K562 (cell line): Measurements from ENCODE around the gene ZNF860. TPM values are rescaled to one million over a fixed set of nuclear protein-coding genes. Genes with fewer than 3 reads are reported as not detected.

Source experiments
- ATAC-seq: fragments of 200-7000 bp; cut with Tn5 transposase; 3 replicates; pipeline ENCODE4 v1.9.1; 2020; ENCODE audit warnings: moderate library complexity
- BruUV-seq: library from RNA; stranded (reverse); fragments of 400-500 nt; replicated peaks from 2 replicates; lab custom pipeline; 2021; lab: Mats Ljungman, UMichigan
- CTCF ChIA-PET: fragments of 300-600 bp; formaldehyde crosslinking; extraction: SDS; loops from one replicate; lab custom pipeline; 2021; ENCODE audit warnings: low intra/inter-chr PET ratio; lab: Yijun Ruan, JAX
- POLR2A ChIA-PET: fragments of 300-600, 350-650 bp; sonication (Branson Sonifier 250); formaldehyde crosslinking; extraction: SDS; loops from one replicate; lab custom pipeline; 2021; ENCODE audit warnings: antibody characterized with exemption, inconsistent platforms; lab: Yijun Ruan, JAX
- DNase-seq, 4 experiments: peaks; one replicate each; pipeline versions ENCODE4 v3.0.0 to v3.0.0-alpha.2; 2011 to 2018; ENCODE audit warnings: low spot score in 3 of 4, mixed read lengths in 3 of 4; ENCODE audit errors: extremely low read depth in 1 of 4
- FAIRE-seq: peaks from 2 replicates; lab custom pipeline; 2011; peaks lifted over from hg19 to GRCh38; lab: Jason Lieb, UNC
- H2AFZ ChIP-seq: 2 replicates; pipeline ENCODE4 v1.6.0; 2011; ENCODE audit warnings: low read depth, low read length, control low read depth, inconsistent platforms
- H3K27ac ChIP-seq: fragments of 200-600 bp; 3 replicates; pipeline ENCODE4 v1.8.0; 2011; ENCODE audit warnings: low read depth, mild to moderate bottlenecking, control low read depth, inconsistent platforms, low read length, moderate library complexity, mixed read lengths; ENCODE audit errors: extremely low read depth
- H3K27me3 ChIP-seq, 2 experiments: fragments of 300-600 bp in 1 of 2; 2 replicates in 1 of 2; 3 replicates in 1 of 2; pipeline versions ENCODE4 v1.6.0 to v1.8.0; 2011; ENCODE audit warnings: inconsistent platforms in 2 of 2, low read length in 2 of 2, mild to moderate bottlenecking in 1 of 2, mixed read lengths in 1 of 2, moderate library complexity in 1 of 2; ENCODE audit not compliant: control insufficient read depth in 2 of 2, insufficient read depth in 2 of 2
- H3K36me3 ChIP-seq: fragments of 300-600 bp; 3 replicates; pipeline ENCODE4 v1.8.0; 2011; ENCODE audit warnings: mild to moderate bottlenecking, low read length, inconsistent platforms; ENCODE audit not compliant: control insufficient read depth, insufficient read depth
- H3K4me1 ChIP-seq, 2 experiments: fragments of 200-600 bp in 1 of 2; replicated peaks in 1 of 2; 2 replicates in 1 of 2; 3 replicates in 1 of 2; pipeline versions ENCODE4 v1.5.1 to v1.8.0; 2011; ENCODE audit warnings: inconsistent platforms in 2 of 2, low read length in 2 of 2, mild to moderate bottlenecking in 1 of 2, mixed read lengths in 1 of 2, moderate library complexity in 1 of 2; ENCODE audit not compliant: control insufficient read depth in 2 of 2, insufficient read depth in 2 of 2
- H3K4me2 ChIP-seq: 2 replicates; pipeline ENCODE4 v1.6.1; 2011; ENCODE audit warnings: low read length, control low read depth, inconsistent platforms, mixed read lengths; ENCODE audit not compliant: insufficient read depth
- H3K4me3 ChIP-seq: fragments of 200-600 bp; sonication (generic), shearing (Covaris generic); 2 replicates; pipeline ENCODE4 v1.5.1; 2016; ENCODE audit warnings: control low read depth, inconsistent platforms
- H3K79me2 ChIP-seq: fragments of 200-600 bp; 3 replicates; pipeline ENCODE4 v1.8.0; 2011; ENCODE audit warnings: low read length, inconsistent platforms; ENCODE audit not compliant: control insufficient read depth, insufficient read depth
- H3K9ac ChIP-seq, 2 experiments: 2 replicates each; pipeline versions ENCODE4 v1.6.0 to v1.6.1; 2011; ENCODE audit warnings: low read depth in 2 of 2, low read length in 2 of 2, control low read depth in 1 of 2, inconsistent platforms in 1 of 2, mild to moderate bottlenecking in 1 of 2, mixed read lengths in 1 of 2; ENCODE audit not compliant: insufficient read depth in 1 of 2
- H3K9me1 ChIP-seq: one replicate; pipeline ENCODE4 v1.6.0; 2011; ENCODE audit warnings: inconsistent platforms, mild to moderate bottlenecking, low read length, moderate library complexity; ENCODE audit not compliant: control insufficient read depth, insufficient read depth
- H3K9me3 ChIP-seq: replicated peaks from 2 replicates; pipeline ENCODE4 v1.5.1; 2011; ENCODE audit warnings: low read depth, low read length, inconsistent platforms; ENCODE audit not compliant: control insufficient read depth, insufficient read depth
- H4K20me1 ChIP-seq: replicated peaks from 2 replicates; pipeline ENCODE4 v1.6.1; 2011; ENCODE audit warnings: low read length, inconsistent platforms, mixed read lengths; ENCODE audit not compliant: control insufficient read depth, insufficient read depth
- ZBTB11 ChIP-seq, 3 experiments: fragments of 200-800 bp in 1 of 3; fragments of 250-450 bp in 1 of 3; fragments of 450-650 bp in 1 of 3; sonication (Bioruptor Pico) in 1 of 3; sonication (Bioruptor generic) in 1 of 3; formaldehyde crosslinking in 1 of 3; IDR thresholded peaks; 2 replicates each; pipeline versions ENCODE4 v1.6.1 to v1.8.0; 2016 to 2022; ENCODE audit warnings: mild to moderate bottlenecking in 2 of 3, missing genetic modification characterization in 2 of 3, missing compliant biosample characterization in 1 of 3, moderate library complexity in 1 of 3
- ZNF23 ChIP-seq: fragments of 250-450 bp; sonication (Bioruptor Pico); IDR thresholded peaks from 2 replicates; pipeline ENCODE4 v1.4.0; 2020; ENCODE audit warnings: mild to moderate bottlenecking
- WGBS: fragments of 100-300 bp; shearing (Covaris generic); methylation state at CpG from one replicate; pipeline ENCODE4 v1.1.6; 2016; ENCODE audit warnings: low coverage, mixed read lengths; ENCODE audit not compliant: insufficient coverage; ENCODE audit errors: missing lambda C conversion rate; 5-methylcytosine and 5-hydroxymethylcytosine counted together
- in situ Hi-C: fragments of 300-500 bp; cut with MboI; formaldehyde crosslinking; loops from 4 replicates; pipeline ENCODE4 v1.15.0; 2018; ENCODE audit warnings: inconsistent platforms, mixed read lengths
- intact Hi-C: fragments of 100-400 bp; cut with micrococcal nuclease; formaldehyde crosslinking; loops from 2 replicates; pipeline ENCODE4 v1.14.2; 2022
- polyA plus RNA-seq, 8 experiments: library from polyadenylated mRNA; depleted of rRNA in 4 of 8; stranded (reverse) in 5 of 8; unstranded in 3 of 8; fragments of >200 nt; fragmentation: Nextera tagmentation in 2 of 8; fragmentation: Illumina TruSeq in 1 of 8; extraction: Ambion mirVana in 2 of 8; extraction: Trizol in 1 of 8; gene quantifications; 2 replicates each; pipeline versions ENCODE4 v1.2.1 to v1.2.3, GENCODE V29; 2011 to 2014; ENCODE audit warnings: inconsistent platforms in 1 of 8, missing spikeins in 1 of 8
- total RNA-seq, 7 experiments: library from RNA; depleted of rRNA in 6 of 7; stranded (reverse); fragments of >200 nt in 6 of 7; fragmentation: Illumina TruSeq in 2 of 7; extraction: Trizol in 2 of 7; gene quantifications; 2 replicates each; pipeline versions ENCODE4 v1.2.1 to v1.2.3, GENCODE V29; 2011 to 2021; ENCODE audit warnings: low replicate concordance in 1 of 7

ZNF860 gene
- total and polyA plus RNA-seq, 9 of the 15 experiments (the other 6 are each of a cell fraction or from before 2014, with no cell fraction given) = not detected

DNA sequence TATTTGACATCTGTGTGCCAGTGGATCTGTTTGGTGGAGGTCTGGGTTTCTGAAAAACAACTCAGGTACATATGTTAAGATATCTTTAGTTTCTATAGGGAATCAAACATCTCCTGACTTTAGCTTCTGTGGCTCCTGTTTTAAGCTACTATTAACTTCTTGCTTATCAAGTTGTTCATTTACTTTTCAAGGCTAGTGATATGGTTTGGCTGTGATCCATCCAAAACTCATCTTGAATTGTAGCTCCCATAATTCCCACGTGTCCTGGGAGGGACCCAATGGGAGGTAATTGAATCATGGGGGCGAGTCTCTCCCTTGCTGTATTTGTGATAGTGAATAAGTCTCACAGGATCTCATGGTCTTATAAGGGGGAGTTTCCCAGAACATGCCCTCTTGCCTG lies 41.4 kb downstream of the ZNF860 start:
- Histone ChIP-seq H3K9me3 (no peaks in the 10 kb centered on the region), H3K4me3 (no peak overlapping the region), H3K4me2 (no peak overlapping the region), H3K4me1 (peaks cover 0 to 4% of the 10 kb centered on the region in 2 experiments; a peak in 1 of 5 replicates), H3K27ac (no peak overlapping the region), H3K27me3 (0 out of 5 replicates have a peak, but pooled peaks cover 0 to 4% of the 10 kb centered on the region in 2 experiments), H3K79me2 (no peaks in the 10 kb centered on the region), H3K9me1 (no peaks in the 10 kb centered on the region), H3K9ac (no peak overlapping the region), H3K36me3 (no peaks in the 10 kb centered on the region), H2AFZ (no peak overlapping the region), H4K20me1 (no peaks in the 10 kb centered on the region)
- CTCF ChIA-PET = no interaction called here
- 0% methylated on average over 2 of the region's 2 CpGs for WGBS
- TF ChIP-seq ZNF23 (CRISPR knock-in tag) = no peak
- TF ChIP-seq ZBTB11 (CRISPR knock-in tag; IDR thresholded peaks at IDR 0.05) = 0 out of 6 replicates have a peak, but pooled peaks of 1 of the 3 experiments have one; percentile 39
- ATAC-seq (no peak), FAIRE-seq (no peak), DNase-seq (no peak)
- BruUV-seq = no TSS peak
- POLR2A ChIA-PET = interaction anchor here (1.5 kb wide), 1 partner anchor 12 kb away, joined by 4 read pairs; no protein-coding TSS in a partner anchor
- intact Hi-C loops = no loop called here
- in situ Hi-C loops = loop anchor here (5.0 kb wide), 1 partner anchor 114 kb away; no protein-coding TSS in a partner anchor
